K562 (cell line): Measurements from ENCODE around the gene ADORA3. TPM values are rescaled to one million over a fixed set of nuclear protein-coding genes. Genes with fewer than 3 reads are reported as not detected.

Experiments
- ATAC-seq: fragments of 200-7000 bp; cut with Tn5 transposase; 3 replicates; pipeline ENCODE4 v1.9.1; 2020; ENCODE audit warnings: moderate library complexity
- BruUV-seq: library from RNA; stranded (reverse); fragments of 400-500 nt; replicated peaks from 2 replicates; lab custom pipeline; 2021; lab: Mats Ljungman, UMichigan
- CTCF ChIA-PET: fragments of 300-600 bp; formaldehyde crosslinking; extraction: SDS; loops from one replicate; lab custom pipeline; 2021; ENCODE audit warnings: low intra/inter-chr PET ratio; lab: Yijun Ruan, JAX
- POLR2A ChIA-PET: fragments of 300-600, 350-650 bp; sonication (Branson Sonifier 250); formaldehyde crosslinking; extraction: SDS; loops from one replicate; lab custom pipeline; 2021; ENCODE audit warnings: antibody characterized with exemption, inconsistent platforms; lab: Yijun Ruan, JAX
- DNase-seq, 4 experiments: peaks; one replicate each; pipeline versions ENCODE4 v3.0.0 to v3.0.0-alpha.2; 2011 to 2018; ENCODE audit warnings: low spot score in 3 of 4, mixed read lengths in 3 of 4; ENCODE audit errors: extremely low read depth in 1 of 4
- FAIRE-seq: peaks from 2 replicates; lab custom pipeline; 2011; peaks lifted over from hg19 to GRCh38; lab: Jason Lieb, UNC
- H2AFZ ChIP-seq: 2 replicates; pipeline ENCODE4 v1.6.0; 2011; ENCODE audit warnings: low read depth, low read length, control low read depth, inconsistent platforms
- H3K27ac ChIP-seq: fragments of 200-600 bp; 3 replicates; pipeline ENCODE4 v1.8.0; 2011; ENCODE audit warnings: low read depth, mild to moderate bottlenecking, control low read depth, inconsistent platforms, low read length, moderate library complexity, mixed read lengths; ENCODE audit errors: extremely low read depth
- H3K27me3 ChIP-seq, 2 experiments: fragments of 300-600 bp in 1 of 2; 2 replicates in 1 of 2; 3 replicates in 1 of 2; pipeline versions ENCODE4 v1.6.0 to v1.8.0; 2011; ENCODE audit warnings: inconsistent platforms in 2 of 2, low read length in 2 of 2, mild to moderate bottlenecking in 1 of 2, mixed read lengths in 1 of 2, moderate library complexity in 1 of 2; ENCODE audit not compliant: control insufficient read depth in 2 of 2, insufficient read depth in 2 of 2
- H3K36me3 ChIP-seq: fragments of 300-600 bp; 3 replicates; pipeline ENCODE4 v1.8.0; 2011; ENCODE audit warnings: mild to moderate bottlenecking, low read length, inconsistent platforms; ENCODE audit not compliant: control insufficient read depth, insufficient read depth
- H3K4me1 ChIP-seq, 2 experiments: fragments of 200-600 bp in 1 of 2; replicated peaks in 1 of 2; 2 replicates in 1 of 2; 3 replicates in 1 of 2; pipeline versions ENCODE4 v1.5.1 to v1.8.0; 2011; ENCODE audit warnings: inconsistent platforms in 2 of 2, low read length in 2 of 2, mild to moderate bottlenecking in 1 of 2, mixed read lengths in 1 of 2, moderate library complexity in 1 of 2; ENCODE audit not compliant: control insufficient read depth in 2 of 2, insufficient read depth in 2 of 2
- H3K4me2 ChIP-seq: 2 replicates; pipeline ENCODE4 v1.6.1; 2011; ENCODE audit warnings: low read length, control low read depth, inconsistent platforms, mixed read lengths; ENCODE audit not compliant: insufficient read depth
- H3K4me3 ChIP-seq: fragments of 200-600 bp; sonication (generic), shearing (Covaris generic); 2 replicates; pipeline ENCODE4 v1.5.1; 2016; ENCODE audit warnings: control low read depth, inconsistent platforms
- H3K79me2 ChIP-seq: fragments of 200-600 bp; 3 replicates; pipeline ENCODE4 v1.8.0; 2011; ENCODE audit warnings: low read length, inconsistent platforms; ENCODE audit not compliant: control insufficient read depth, insufficient read depth
- H3K9ac ChIP-seq, 2 experiments: 2 replicates each; pipeline versions ENCODE4 v1.6.0 to v1.6.1; 2011; ENCODE audit warnings: low read depth in 2 of 2, low read length in 2 of 2, control low read depth in 1 of 2, inconsistent platforms in 1 of 2, mild to moderate bottlenecking in 1 of 2, mixed read lengths in 1 of 2; ENCODE audit not compliant: insufficient read depth in 1 of 2
- H3K9me1 ChIP-seq: one replicate; pipeline ENCODE4 v1.6.0; 2011; ENCODE audit warnings: inconsistent platforms, mild to moderate bottlenecking, low read length, moderate library complexity; ENCODE audit not compliant: control insufficient read depth, insufficient read depth
- H3K9me3 ChIP-seq: replicated peaks from 2 replicates; pipeline ENCODE4 v1.5.1; 2011; ENCODE audit warnings: low read depth, low read length, inconsistent platforms; ENCODE audit not compliant: control insufficient read depth, insufficient read depth
- H4K20me1 ChIP-seq: replicated peaks from 2 replicates; pipeline ENCODE4 v1.6.1; 2011; ENCODE audit warnings: low read length, inconsistent platforms, mixed read lengths; ENCODE audit not compliant: control insufficient read depth, insufficient read depth
- BRCA1 ChIP-seq, 2 experiments: fragments of 450-650 bp in 1 of 2; sonication (generic) in 1 of 2; formaldehyde crosslinking in 1 of 2; IDR thresholded peaks; 2 replicates each; pipeline versions ENCODE4 v1.5.0 to v1.6.1; 2017 to 2020; ENCODE audit warnings: mild to moderate bottlenecking in 1 of 2, missing genetic modification reagents in 1 of 2
- EZH2 ChIP-seq: IDR thresholded peaks from 2 replicates; pipeline ENCODE4 v1.6.1; 2012; ENCODE audit warnings: low read depth, mild to moderate bottlenecking, inconsistent platforms, low read length, borderline replicate concordance
- GTF3C2 ChIP-seq: IDR thresholded peaks from 3 replicates; pipeline ENCODE4 v1.6.1; 2011; ENCODE audit warnings: borderline replicate concordance, mild to moderate bottlenecking, moderate library complexity; ENCODE audit not compliant: insufficient read length; ENCODE audit errors: extremely low read depth
- MED1 ChIP-seq: sonication (generic); formaldehyde crosslinking; IDR thresholded peaks from 2 replicates; pipeline ENCODE4 v1.8.1; 2023; ENCODE audit warnings: missing genetic modification reagents, borderline replicate concordance
- NCOR1 ChIP-seq: fragments of 450-650 bp; IDR thresholded peaks from 2 replicates; pipeline ENCODE4 v1.6.1; 2016; ENCODE audit warnings: mild to moderate bottlenecking, moderate library complexity
- NFRKB ChIP-seq: fragments of 450-650 bp; IDR thresholded peaks from 2 replicates; pipeline ENCODE4 v1.6.1; 2016; ENCODE audit warnings: low read depth
- POLR2A ChIP-seq: fragments of 450-650 bp; conservative IDR thresholded peaks from 2 replicates; pipeline ENCODE4 v1.6.1; 2016
- PURB ChIP-seq: sonication (generic); formaldehyde crosslinking; IDR thresholded peaks from 2 replicates; pipeline ENCODE4 v1.9.0; 2021; ENCODE audit warnings: low read depth, mild to moderate bottlenecking, missing genetic modification reagents
- ZKSCAN8 ChIP-seq: fragments of 200-800 bp; sonication (Bioruptor generic); IDR thresholded peaks from 2 replicates; pipeline ENCODE4 v1.6.1; 2016; ENCODE audit warnings: missing genetic modification characterization, missing compliant biosample characterization
- ZNF668 ChIP-seq: fragments of 250-450 bp; sonication (Bioruptor Pico); IDR thresholded peaks from 2 replicates; pipeline ENCODE4 v1.8.0; 2022; ENCODE audit warnings: mild to moderate bottlenecking, inconsistent platforms
- ZNF785 ChIP-seq: fragments of 250-450 bp; sonication (Bioruptor Pico); IDR thresholded peaks from 2 replicates; pipeline ENCODE4 v1.4.0; 2020; ENCODE audit warnings: mild to moderate bottlenecking
- ZZZ3 ChIP-seq: fragments of 450-650 bp; IDR thresholded peaks from 2 replicates; pipeline ENCODE4 v1.6.1; 2016; ENCODE audit warnings: antibody characterized with exemption, mild to moderate bottlenecking, moderate library complexity
- WGBS: fragments of 100-300 bp; shearing (Covaris generic); methylation state at CpG from one replicate; pipeline ENCODE4 v1.1.6; 2016; ENCODE audit warnings: low coverage, mixed read lengths; ENCODE audit not compliant: insufficient coverage; ENCODE audit errors: missing lambda C conversion rate; 5-methylcytosine and 5-hydroxymethylcytosine counted together
- in situ Hi-C: fragments of 300-500 bp; cut with MboI; formaldehyde crosslinking; loops from 4 replicates; pipeline ENCODE4 v1.15.0; 2018; ENCODE audit warnings: inconsistent platforms, mixed read lengths
- intact Hi-C: fragments of 100-400 bp; cut with micrococcal nuclease; formaldehyde crosslinking; loops from 2 replicates; pipeline ENCODE4 v1.14.2; 2022
- polyA plus RNA-seq, 8 experiments: library from polyadenylated mRNA; depleted of rRNA in 4 of 8; stranded (reverse) in 5 of 8; unstranded in 3 of 8; fragments of >200 nt; fragmentation: Nextera tagmentation in 2 of 8; fragmentation: Illumina TruSeq in 1 of 8; extraction: Ambion mirVana in 2 of 8; extraction: Trizol in 1 of 8; gene quantifications; 2 replicates each; pipeline versions ENCODE4 v1.2.1 to v1.2.3, GENCODE V29; 2011 to 2014; ENCODE audit warnings: inconsistent platforms in 1 of 8, missing spikeins in 1 of 8
- total RNA-seq, 7 experiments: library from RNA; depleted of rRNA in 6 of 7; stranded (reverse); fragments of >200 nt in 6 of 7; fragmentation: Illumina TruSeq in 2 of 7; extraction: Trizol in 2 of 7; gene quantifications; 2 replicates each; pipeline versions ENCODE4 v1.2.1 to v1.2.3, GENCODE V29; 2011 to 2021; ENCODE audit warnings: low replicate concordance in 1 of 7

Gene ADORA3
- total and polyA plus RNA-seq, 9 of the 15 experiments (the other 6 are each of a cell fraction or from before 2014, with no cell fraction given), result 0.09 to 0.35 (median 0.16) TPM; not detected in 3

GRCh38 chr1:111501645-111502044 lies 1.8 kb downstream of the ADORA3 start:
- intact Hi-C loops (no loop called here), in situ Hi-C loops (no loop called here)
- no peak overlapping the region for H3K9ac ChIP-seq
- H3K4me2 ChIP-seq, result no peak overlapping the region
- H3K27ac ChIP-seq, result no peak overlapping the region
- peaks cover 6 to 15% of the 10 kb centered on the region in 2 experiments; a peak in 4 of 5 replicates for H3K4me1 ChIP-seq
- DNase-seq (no peak), ATAC-seq (no peak), FAIRE-seq (peak; percentile 67)
- H3K9me1 ChIP-seq, result no peaks in the 10 kb centered on the region
- no peaks in the 10 kb centered on the region for H3K36me3 ChIP-seq
- ChIA-PET POLR2A (no interaction called here), CTCF (no interaction called here)
- no peaks in the 10 kb centered on the region for H3K9me3 ChIP-seq
- H3K4me3 ChIP-seq, result no peak overlapping the region
- WGBS, result 8% methylated on average over 7 of the region's 7 CpGs
- H4K20me1 ChIP-seq, result no peaks in the 10 kb centered on the region
- TF ChIP-seq PURB (CRISPR knock-in tag) (no peak), NCOR1 (no peak), POLR2A (no peak), NFRKB (no peak), ZNF668 (no peak), EZH2 (no peak), GTF3C2 (no peak), ZNF785 (no peak), ZZZ3 (no peak), MED1 (CRISPR knock-in tag) (no peak), BRCA1 (IDR thresholded peaks at IDR 0.05) (no peak), BRCA1 (CRISPR knock-in tag; IDR thresholded peaks at IDR 0.05) (no peak), ZKSCAN8 (CRISPR knock-in tag) (no peak)
- no peaks in the 10 kb centered on the region for H3K79me2 ChIP-seq
- H3K27me3 ChIP-seq, result peaks cover 6% of the 10 kb centered on the region in 2 experiments; a peak in 2 of 5 replicates
- H2AFZ ChIP-seq, result no peak overlapping the region
- BruUV-seq, result no TSS peak
